NCI-H2107 (cell line): ENCODE measurements around the gene LCE1C.

Experiments used
- DNase-seq: peaks from one replicate; lab custom pipeline; 2025; lab: John Stamatoyannopoulos, UW

The LCE1C gene

GRCh38 chr1:152759453-152760173 lies 46.8 kb downstream of the LCE1C start:
- no peak for DNase-seq

GRCh38 chr1:152758636-152759035 lies 47.8 kb downstream of the LCE1C start:
- no peak for DNase-seq

GRCh38 chr1:152757747-152758146 lies 48.7 kb downstream of the LCE1C start, which contains the start of gene KPRP:
Gene KPRP (plus strand): TSS chr1:152758025. CDS start chr1:152759589, 1,564 bp downstream.
- no peak for DNase-seq

- DNase-seq = no peak
Observed at GRCh38 chr1:152756872-152757271, 49.6 kb downstream of the LCE1C start.
